IgD-negative memory B cell (primary cell): Measurements from ENCODE around the gene CUEDC2. TPM values are rescaled to one million over a fixed set of nuclear protein-coding genes. Genes with fewer than 3 reads are reported as not detected.

Experiments used
- H3K27ac Mint-ChIP-seq, 3 donors: one replicate each; pipeline ENCODE4 v1.8.0; 2020 to 2022; ENCODE audit warnings: mild to moderate bottlenecking in 3 of 3, mixed read lengths in 3 of 3, moderate library complexity in 1 of 3
- H3K27me3 Mint-ChIP-seq: one replicate; pipeline ENCODE4 v1.8.0; 2021; ENCODE audit warnings: mixed read lengths
- H3K36me3 Mint-ChIP-seq: one replicate; pipeline ENCODE4 v1.8.0; 2020; ENCODE audit warnings: mild to moderate bottlenecking, mixed read lengths
- H3K4me1 Mint-ChIP-seq, 3 donors: one replicate each; pipeline ENCODE4 v1.8.0; 2020 to 2022; ENCODE audit warnings: mixed read lengths in 3 of 3, mild to moderate bottlenecking in 1 of 3
- H3K4me3 Mint-ChIP-seq, 4 donors: one replicate each; pipeline ENCODE4 v1.8.0; 2020 to 2022; ENCODE audit warnings: mild to moderate bottlenecking in 4 of 4, mixed read lengths in 4 of 4, moderate library complexity in 3 of 4
- H3K9me3 Mint-ChIP-seq, 3 donors: one replicate each; pipeline ENCODE4 v1.8.0; 2020 to 2021; ENCODE audit warnings: mixed read lengths in 3 of 3, mild to moderate bottlenecking in 1 of 3
- polyA plus RNA-seq: library from polyadenylated mRNA; unstranded; fragments of 300-500 nt; fragmentation: Illumina TruSeq; gene quantifications from one replicate; pipeline ENCODE4 v1.2.3, GENCODE V29; 2021

CUEDC2 gene
- polyA plus RNA-seq, 1 donor from 2014 or later, result 51.8 TPM

DNA sequence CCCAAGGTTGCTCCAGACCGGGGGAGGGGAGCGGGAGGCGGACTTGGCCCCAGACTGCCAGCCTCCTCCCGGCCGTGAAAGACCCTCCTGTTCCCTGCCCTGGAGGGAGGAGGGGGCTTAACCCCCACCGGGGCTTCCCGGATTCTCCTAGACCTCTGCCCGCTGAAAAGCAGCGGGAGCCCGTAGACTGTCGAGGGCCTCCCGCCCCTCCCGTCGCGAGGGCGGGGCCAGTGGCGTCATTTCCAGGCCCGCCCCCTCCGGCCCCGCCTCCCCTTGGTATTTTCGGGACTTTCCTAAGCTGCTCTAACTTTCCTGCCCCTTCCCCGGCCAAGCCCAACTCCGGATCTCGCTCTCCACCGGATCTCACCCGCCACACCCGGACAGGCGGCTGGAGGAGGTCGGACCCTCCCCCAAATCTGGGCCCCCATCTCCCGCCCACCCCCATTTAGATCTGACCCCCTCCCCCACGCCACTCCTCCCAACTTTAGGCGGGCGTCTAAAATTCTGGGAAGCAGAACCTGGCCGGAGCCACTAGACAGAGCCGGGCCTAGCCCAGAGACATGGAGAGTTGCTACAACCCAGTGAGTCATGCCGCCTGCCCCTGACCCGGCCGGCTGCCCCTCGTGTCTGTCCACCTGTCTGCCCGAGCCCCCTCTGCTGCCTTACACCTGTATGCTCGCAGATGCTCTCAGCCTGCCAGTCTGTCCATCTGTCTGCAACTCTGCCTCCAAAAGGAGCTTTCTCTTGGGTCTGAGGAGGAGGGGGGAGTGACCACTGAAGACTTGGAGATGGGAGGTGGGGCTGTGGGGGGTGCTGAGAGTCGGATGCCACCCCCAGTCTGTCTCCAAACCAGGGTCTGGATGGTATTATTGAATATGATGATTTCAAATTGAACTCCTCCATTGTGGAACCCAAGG lies 36.7 kb downstream of the CUEDC2 start, which contains the start of gene NFKB2:
TSS of gene NFKB2 (plus strand) at position 306 of the 917 bp plus-strand sequence. CDS start at position 561, 255 bp downstream.
- Mint-ChIP-seq H3K27me3 (no peaks in the 10 kb centered on the region), H3K36me3 (peaks cover 5% of the 10 kb centered on the region), H3K4me3 (peak within 1 kb of the TSS; percentile 98), H3K9me3 (no peaks in the 10 kb centered on the region), H3K27ac (peak within 1 kb of the TSS; percentile 100), H3K4me1 (peaks cover 8 to 32% (median 30%) of the 10 kb centered on the region in 3 donors)

DNA sequence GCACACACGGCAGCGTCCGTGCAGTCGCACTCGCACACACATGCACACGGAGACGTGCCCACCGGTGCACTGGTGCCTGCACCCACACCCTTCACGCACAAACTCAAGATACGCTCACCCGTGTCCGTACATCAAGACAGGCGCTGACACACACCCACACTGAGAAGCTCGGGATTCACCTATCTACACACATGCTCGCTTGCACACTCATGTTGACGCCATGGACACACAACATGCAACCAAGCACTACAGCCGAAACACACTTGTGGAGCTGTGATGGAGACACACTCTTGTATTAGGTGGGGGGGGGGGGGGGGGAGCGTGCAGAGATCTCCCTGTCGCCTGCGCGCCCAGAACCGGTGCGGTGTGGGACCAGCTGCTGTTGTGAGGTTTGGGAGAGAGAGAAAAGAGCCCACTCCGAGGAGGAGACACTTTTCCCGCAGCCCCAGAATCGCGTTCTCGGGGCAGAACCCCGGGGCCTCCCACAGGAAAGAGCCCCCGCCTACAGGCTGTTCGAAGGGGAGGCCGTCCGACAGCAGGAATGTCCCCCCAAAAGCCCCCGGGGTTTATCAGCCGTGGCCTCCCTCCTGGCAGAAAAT lies 37.5 kb downstream of the CUEDC2 start:
- peaks cover 3% of the 10 kb centered on the region for H3K36me3 Mint-ChIP-seq
- peaks cover 8 to 30% (median 27%) of the 10 kb centered on the region in 3 donors for H3K4me1 Mint-ChIP-seq
- H3K27me3 Mint-ChIP-seq, result no peaks in the 10 kb centered on the region

DNA sequence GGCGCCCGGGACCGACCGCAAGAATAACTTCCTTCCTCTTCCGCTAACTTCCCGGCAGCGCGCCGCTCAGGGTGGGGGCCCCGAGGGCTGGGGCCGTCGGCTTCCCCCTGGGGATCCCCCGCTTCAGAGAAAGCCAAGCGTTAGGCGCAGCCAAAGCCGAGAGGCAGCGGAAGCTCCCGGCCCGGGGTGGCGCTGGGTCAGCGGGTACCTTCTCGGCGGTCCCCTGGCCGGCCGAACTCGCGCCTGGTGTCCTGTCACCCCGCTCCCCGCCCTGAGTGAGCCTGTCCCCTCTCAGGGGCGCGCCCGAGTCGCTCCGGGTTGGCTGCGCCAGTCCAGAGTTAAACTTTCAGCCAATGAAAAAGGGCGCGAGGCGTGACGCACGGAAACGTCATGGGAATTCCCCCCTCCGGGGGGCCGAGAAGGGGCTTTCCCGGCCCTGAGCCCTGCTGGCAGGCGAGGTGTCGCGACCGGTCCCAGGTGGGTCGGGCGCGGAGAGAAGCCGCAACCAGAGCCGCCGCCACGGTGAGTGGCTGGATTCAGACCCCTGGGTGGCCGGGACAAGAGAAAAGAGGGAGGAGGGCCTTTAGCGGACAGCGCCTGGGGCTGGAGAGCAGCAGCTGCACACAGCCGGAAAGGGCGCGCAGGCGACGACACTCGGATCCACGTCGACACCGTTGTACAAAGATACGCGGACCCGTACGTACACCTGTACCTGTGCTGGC lies 38.1 kb downstream of the CUEDC2 start:
- Mint-ChIP-seq H3K36me3 (peaks cover 3% of the 10 kb centered on the region), H3K9me3 (no peaks in the 10 kb centered on the region), H3K27me3 (no peaks in the 10 kb centered on the region), H3K4me3 (peak overlapping the region; percentile 98), H3K4me1 (peaks cover 8 to 26% (median 22%) of the 10 kb centered on the region in 3 donors), H3K27ac (peak overlapping the region; percentile 100)

More for the DNA sequence above, 37.5 kb downstream of the CUEDC2 start:
- peak overlapping the region; percentile 98 for H3K4me3 Mint-ChIP-seq
- H3K9me3 Mint-ChIP-seq, result no peaks in the 10 kb centered on the region
- peak overlapping the region; percentile 100 for H3K27ac Mint-ChIP-seq

DNA sequence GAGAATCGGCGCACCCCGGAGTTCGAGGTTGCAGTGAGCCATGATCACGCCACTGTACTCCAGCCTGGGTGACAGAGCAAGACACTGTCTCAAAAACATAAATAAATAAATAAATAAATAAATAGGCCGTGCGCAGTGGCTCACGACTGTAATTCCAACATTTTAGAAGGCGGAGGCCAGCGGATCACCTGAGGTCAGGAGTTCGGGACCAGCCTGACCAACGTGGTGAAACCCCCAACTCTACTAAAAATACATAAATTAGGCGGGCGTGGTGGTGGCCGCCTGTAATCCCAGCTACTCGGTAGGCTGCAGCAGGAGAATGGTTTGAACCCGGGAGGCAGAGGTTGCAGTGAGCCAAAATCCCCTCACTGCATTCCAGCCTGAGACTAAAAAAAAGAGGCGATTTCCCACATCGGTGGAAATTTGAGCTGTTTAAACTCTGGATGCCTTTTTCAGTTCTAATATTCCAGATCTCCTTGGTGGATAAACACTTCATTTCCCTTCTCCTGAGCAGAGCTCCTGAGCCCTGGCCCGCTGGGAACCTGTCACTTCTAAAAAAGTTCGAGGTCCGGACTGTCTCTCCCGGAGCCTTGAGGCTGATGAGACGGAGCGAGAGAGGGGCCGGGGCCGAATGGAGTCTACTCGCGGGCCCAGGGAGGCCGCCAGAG lies 38.8 kb downstream of the CUEDC2 start:
- peak overlapping the region; percentile 98 for H3K4me3 Mint-ChIP-seq
- H3K36me3 Mint-ChIP-seq, result peaks cover 3% of the 10 kb centered on the region
- H3K9me3 Mint-ChIP-seq, result no peaks in the 10 kb centered on the region
- peaks cover 8 to 26% (median 17%) of the 10 kb centered on the region in 3 donors for H3K4me1 Mint-ChIP-seq
- no peaks in the 10 kb centered on the region for H3K27me3 Mint-ChIP-seq
- H3K27ac Mint-ChIP-seq, result peak overlapping the region; percentile 100

DNA sequence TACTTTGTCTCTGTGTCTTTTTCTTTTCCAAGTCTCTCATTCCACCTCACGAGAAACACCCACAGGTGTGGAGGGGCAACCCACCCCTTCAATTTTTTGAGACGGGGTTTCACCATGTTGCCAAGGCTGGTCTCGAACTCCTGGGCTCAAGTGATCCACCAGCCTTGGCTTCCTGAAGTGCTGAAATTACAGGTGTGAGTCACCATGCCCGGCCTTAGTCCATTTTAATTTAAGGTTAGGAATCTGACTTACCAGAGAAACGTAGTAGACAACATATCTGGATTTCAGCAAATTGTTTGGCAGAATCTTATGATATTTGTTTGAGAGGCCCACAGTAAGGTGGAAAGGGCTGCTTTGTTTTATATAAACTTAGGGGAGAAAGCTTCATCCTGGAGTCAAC lies 40.1 kb downstream of the CUEDC2 start:
- Mint-ChIP-seq H3K4me3 (peak overlapping the region in 1 of 4 donors; percentile 98), H3K4me1 (peaks cover 8 to 15% (median 13%) of the 10 kb centered on the region in 3 donors), H3K9me3 (no peaks in the 10 kb centered on the region), H3K36me3 (peaks cover 3% of the 10 kb centered on the region), H3K27me3 (no peaks in the 10 kb centered on the region), H3K27ac (peak overlapping the region in 1 of 3 donors; percentile 100)

DNA sequence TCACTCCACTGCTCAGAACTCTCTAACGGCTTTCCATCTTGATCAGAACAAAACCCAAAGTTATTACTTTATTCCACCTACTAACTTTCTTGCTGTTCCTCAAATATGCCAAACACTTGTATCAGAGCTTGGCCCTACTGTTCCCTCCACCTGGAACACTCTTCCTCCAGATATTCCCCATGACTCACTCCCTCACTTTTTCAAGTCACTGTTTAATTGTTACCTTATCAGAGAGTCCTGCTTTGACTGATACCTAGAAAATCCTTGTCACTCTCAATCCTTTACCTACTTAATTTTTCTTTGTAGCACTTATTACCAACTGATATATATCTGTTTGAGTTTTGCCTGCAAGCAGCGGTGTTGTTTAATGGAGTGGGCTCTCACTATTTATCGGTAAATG lies 42.5 kb downstream of the CUEDC2 start:
- Mint-ChIP-seq H3K9me3 (no peaks in the 10 kb centered on the region), H3K4me1 (peaks cover 4 to 13% (median 6%) of the 10 kb centered on the region in 3 donors), H3K27me3 (no peaks in the 10 kb centered on the region), H3K36me3 (no peaks in the 10 kb centered on the region), H3K4me3 (peak overlapping the region in 1 of 4 donors; percentile 28), H3K27ac (peak overlapping the region in 2 of 3 donors; percentile 39 to 63)

DNA sequence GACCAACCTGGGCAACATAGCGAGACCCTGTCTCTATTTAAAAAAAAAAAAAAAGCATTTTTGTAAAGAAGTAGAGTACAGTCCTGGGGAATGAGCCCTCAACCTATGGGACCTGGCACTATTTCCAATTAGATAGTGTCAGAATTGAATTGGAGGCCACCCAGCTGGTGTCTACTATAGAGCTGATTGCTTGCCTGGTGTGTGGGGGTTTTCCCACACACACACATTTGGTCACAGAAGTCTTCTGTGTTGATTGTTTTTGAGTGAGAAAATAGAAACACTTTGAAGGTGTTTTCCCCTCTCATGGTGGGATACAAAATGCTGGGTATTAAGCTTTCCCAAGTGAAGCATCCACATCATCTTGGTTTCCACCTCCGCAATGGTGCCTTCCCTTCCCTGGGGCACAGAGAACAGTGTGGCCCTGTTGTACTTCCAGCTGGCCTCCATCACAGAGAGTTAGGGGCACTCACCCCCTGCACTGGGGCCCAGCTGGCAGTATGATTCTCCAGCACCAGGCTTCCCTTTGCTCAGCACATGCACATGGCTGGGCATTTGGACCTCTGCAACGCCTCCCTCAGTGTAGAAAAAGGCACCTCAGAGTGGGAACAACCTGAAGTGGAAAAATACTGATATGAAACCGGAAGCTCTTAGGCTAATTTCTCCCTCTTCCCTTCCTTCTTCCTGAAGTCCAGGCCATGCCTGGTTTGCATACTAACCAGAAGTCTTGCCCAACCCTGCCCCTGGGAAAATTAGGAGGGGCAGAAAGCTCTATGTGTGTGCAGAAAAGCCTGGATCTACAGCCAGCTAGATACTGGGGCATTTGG lies 47.6 kb downstream of the CUEDC2 start:
- Mint-ChIP-seq H3K4me3 (peak overlapping the region in 1 of 4 donors; percentile 74), H3K27me3 (no peaks in the 10 kb centered on the region), H3K36me3 (peaks cover 4% of the 10 kb centered on the region), H3K9me3 (no peaks in the 10 kb centered on the region), H3K4me1 (peaks cover 0 to 13% (median 4%) of the 10 kb centered on the region in 3 donors), H3K27ac (peak overlapping the region in 1 of 3 donors; percentile 78)

DNA sequence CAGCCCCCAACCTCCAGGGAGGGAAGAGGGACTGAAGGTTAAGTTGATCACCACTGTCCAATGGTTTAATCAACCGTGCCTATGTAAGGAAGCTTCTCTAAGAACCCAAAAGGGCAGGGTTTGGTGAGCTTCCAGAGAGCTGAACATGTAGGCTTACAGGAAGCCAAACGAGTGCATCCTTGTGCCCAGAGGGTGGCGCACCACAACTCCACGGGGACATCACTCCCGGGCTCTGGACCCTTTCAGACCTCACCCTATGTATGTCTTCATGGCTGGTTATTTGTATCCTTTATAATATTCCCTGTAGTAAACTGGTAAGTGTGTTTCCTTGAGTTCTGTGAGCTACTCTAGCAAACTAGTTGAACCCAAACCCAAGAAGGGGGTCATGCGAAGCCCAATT lies 48.3 kb downstream of the CUEDC2 start:
- Mint-ChIP-seq H3K4me3 (peak overlapping the region in 2 of 4 donors; percentile 38 to 74), H3K4me1 (peaks cover 0 to 13% (median 4%) of the 10 kb centered on the region in 3 donors), H3K36me3 (peaks cover 4% of the 10 kb centered on the region), H3K27ac (peak overlapping the region in 2 of 3 donors; percentile 41 to 78), H3K9me3 (no peaks in the 10 kb centered on the region), H3K27me3 (no peaks in the 10 kb centered on the region)

DNA sequence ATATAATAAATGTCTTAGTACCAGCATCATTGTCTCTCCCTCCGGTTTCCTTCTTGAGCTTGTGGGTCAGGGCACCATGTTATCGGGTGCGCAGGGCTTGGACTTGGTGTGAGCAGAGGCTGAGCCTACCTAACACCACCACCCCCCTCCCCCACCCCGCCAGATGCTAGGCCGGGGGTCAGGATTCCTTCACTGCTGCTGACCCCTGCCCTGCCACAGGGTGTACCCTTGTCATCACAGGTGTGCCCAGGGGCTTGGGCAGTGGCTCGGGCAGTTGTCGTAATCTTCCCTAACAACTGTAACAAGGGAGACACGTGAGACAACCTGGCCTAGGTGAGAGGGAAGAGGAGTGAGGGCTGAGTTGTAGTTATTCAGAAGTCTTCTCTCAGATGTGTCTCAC lies 49.5 kb downstream of the CUEDC2 start:
- H3K4me3 Mint-ChIP-seq, result no peak overlapping the region
- peak overlapping the region in 1 of 3 donors; percentile 23 for H3K27ac Mint-ChIP-seq
- H3K27me3 Mint-ChIP-seq, result no peaks in the 10 kb centered on the region
- no peaks in the 10 kb centered on the region for H3K9me3 Mint-ChIP-seq
- peaks cover 0 to 13% (median 4%) of the 10 kb centered on the region in 3 donors for H3K4me1 Mint-ChIP-seq
- H3K36me3 Mint-ChIP-seq, result peaks cover 4% of the 10 kb centered on the region

DNA sequence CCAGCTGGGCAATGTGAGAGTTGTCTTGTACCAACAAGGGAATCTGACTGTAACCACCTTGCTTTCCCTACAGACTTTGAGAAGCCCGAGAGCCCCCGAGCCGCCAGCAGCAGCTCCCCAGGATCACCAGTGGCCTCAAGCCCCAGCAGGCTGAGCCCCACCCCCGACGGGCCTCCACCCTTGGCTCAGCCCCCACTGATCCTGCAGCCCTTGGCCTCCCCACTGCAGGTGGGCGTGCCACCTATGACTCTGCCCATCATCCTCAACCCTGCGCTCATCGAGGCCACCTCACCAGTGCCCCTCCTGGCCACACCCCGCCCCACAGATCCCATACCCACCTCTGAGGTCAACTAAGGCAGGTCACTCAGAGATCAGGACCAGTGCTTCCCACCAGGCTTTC lies 50.4 kb downstream of the CUEDC2 start:
- Mint-ChIP-seq H3K27me3 (no peaks in the 10 kb centered on the region), H3K27ac (no peak overlapping the region), H3K4me3 (peak overlapping the region in 1 of 4 donors; percentile 70), H3K9me3 (no peaks in the 10 kb centered on the region), H3K4me1 (peaks cover 0 to 13% (median 4%) of the 10 kb centered on the region in 3 donors), H3K36me3 (peaks cover 4% of the 10 kb centered on the region)

DNA sequence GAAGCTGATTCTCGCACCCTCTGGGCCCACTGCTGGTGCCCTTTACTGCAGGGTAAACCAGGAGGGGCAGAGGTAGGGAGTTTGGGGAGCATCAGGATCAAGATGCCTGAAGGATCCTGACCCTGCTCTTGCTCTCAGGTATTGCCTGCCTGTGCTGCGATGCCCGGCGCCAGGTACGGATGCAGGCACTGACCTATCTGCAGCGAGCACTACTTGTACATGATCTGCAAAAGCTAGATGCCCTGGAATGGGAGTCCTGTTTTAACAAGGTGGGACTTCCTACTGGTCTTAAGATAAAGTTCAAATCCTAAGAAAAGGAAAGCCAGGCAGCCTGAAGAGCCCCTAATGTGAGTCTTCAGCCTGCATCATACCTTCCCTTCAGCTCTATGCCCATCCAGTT lies 53.0 kb downstream of the CUEDC2 start:
- H3K4me1 Mint-ChIP-seq, result peaks cover 0 to 6% (median 4%) of the 10 kb centered on the region in 3 donors
- H3K36me3 Mint-ChIP-seq, result peaks cover 4% of the 10 kb centered on the region
- peak overlapping the region in 1 of 3 donors; percentile 76 for H3K27ac Mint-ChIP-seq
- no peak overlapping the region for H3K4me3 Mint-ChIP-seq
- no peaks in the 10 kb centered on the region for H3K9me3 Mint-ChIP-seq
- no peaks in the 10 kb centered on the region for H3K27me3 Mint-ChIP-seq

DNA sequence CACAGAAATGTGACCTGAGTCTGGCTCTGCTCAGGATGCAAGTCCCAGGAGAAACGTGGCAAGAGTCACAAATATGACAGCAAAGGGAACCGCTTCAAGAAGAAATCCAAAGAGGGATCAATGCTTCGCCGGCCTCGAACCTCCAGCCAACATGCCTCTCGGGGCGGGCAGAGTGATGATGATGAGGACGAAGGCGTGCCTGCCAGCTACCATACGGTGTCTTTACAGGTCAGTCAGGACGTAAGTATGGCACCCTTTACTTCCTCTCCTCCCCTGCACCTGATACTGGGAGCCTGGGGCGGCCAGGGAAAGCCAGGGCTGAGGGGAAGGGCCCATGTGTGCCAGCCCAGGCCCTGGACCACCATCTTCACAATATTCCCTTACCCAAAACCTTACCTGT lies 55.5 kb downstream of the CUEDC2 start:
- Mint-ChIP-seq H3K4me3 (no peak overlapping the region), H3K27me3 (no peaks in the 10 kb centered on the region), H3K36me3 (peaks cover 4% of the 10 kb centered on the region), H3K4me1 (no peaks in the 10 kb centered on the region), H3K9me3 (no peaks in the 10 kb centered on the region), H3K27ac (peak overlapping the region in 1 of 3 donors; percentile 39)

DNA sequence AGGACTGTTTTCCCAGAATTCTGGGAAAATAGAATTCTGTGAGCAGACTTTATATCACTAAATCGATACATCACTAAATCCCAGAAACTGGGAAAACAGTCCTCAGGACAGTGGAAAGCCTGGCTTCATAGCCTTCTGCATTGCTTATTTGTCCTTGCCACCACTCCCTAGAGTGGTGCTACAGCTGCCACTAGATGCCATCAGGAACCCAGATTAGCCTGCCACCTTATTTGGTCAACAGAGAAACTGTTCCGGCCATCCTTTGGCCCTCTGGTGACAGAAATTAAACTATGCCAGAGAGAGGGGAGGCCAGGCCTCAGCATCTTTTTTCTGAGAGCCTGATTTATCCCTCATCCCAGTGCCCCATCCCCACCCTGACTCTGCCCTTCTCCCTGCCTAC lies 56.5 kb downstream of the CUEDC2 start:
- Mint-ChIP-seq H3K4me1 (no peaks in the 10 kb centered on the region), H3K27ac (no peak overlapping the region), H3K27me3 (no peaks in the 10 kb centered on the region), H3K36me3 (peaks cover 5% of the 10 kb centered on the region), H3K9me3 (no peaks in the 10 kb centered on the region), H3K4me3 (no peak overlapping the region)

DNA sequence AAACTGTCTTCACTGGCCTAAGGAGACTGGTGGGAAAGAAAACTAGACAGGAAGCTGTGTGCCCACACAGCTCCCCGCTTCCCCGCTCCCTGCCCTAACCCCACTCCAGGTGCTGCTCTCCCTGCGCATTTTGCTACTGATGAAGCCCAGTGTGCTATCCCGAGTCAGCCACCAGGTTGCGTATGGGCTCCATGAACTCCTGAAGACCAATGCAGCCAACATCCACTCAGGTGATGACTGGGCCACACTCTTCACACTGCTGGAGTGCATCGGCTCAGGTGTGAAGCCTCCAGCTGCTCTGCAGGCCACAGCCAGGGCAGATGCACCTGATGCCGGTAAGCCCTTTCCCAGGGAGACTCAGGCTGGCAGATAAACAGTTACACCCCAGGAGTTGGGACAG lies 57.1 kb downstream of the CUEDC2 start:
- Mint-ChIP-seq H3K4me1 (no peaks in the 10 kb centered on the region), H3K9me3 (no peaks in the 10 kb centered on the region), H3K4me3 (no peak overlapping the region), H3K27me3 (no peaks in the 10 kb centered on the region), H3K36me3 (peaks cover 9% of the 10 kb centered on the region), H3K27ac (no peak overlapping the region)
